HG03575 (cell line): ENCODE data around the gene MAN1C1.

Experiments
- ATAC-seq: cut with Tn5 transposase; IDR thresholded peaks from one replicate; pipeline ENCODE4 v1.9.1; 2021; ENCODE audit not compliant: unreplicated experiment, insufficient number of reproducible peaks, low FRiP score; ENCODE audit errors: extremely low read depth

The MAN1C1 gene

DNA sequence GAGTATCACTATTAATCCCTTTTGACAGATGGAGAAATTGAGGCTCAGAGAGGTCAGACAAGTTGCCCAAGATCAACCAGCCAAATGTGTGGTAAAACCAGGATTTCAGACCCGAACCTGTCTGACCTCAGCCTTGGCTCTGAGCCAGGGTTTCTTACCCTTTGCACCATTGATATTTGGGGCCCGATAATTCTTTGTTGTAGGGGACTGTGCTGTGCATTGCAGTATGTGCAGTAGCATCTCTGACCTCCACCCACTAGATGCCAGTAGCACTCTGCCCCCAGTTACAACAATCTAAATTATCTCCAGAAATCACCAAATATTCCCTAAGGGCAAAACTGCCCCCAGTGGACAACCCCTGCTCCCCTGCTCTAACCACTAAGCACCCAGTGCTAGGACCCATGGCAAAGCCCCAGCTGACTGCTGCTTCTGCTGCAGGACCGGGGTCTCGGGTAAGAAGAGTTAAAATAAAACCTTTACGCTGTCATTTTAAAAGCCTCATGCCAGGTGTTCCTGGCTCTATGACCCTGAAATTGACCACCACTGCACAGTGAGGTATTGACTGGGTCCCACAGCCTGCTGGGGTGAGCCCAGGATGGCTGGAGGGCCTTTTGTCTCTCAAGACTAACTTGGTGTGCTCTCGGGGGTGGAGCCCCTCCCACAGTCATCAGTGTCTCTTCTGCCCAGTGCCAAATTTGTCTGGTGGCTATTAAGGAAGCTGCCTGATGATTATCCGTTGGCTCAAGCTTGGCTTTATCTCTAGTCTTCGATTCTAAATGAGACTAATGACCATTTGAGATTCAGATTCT is 5.6 kb upstream of the MAN1C1 start:
- ATAC-seq = no peak

DNA sequence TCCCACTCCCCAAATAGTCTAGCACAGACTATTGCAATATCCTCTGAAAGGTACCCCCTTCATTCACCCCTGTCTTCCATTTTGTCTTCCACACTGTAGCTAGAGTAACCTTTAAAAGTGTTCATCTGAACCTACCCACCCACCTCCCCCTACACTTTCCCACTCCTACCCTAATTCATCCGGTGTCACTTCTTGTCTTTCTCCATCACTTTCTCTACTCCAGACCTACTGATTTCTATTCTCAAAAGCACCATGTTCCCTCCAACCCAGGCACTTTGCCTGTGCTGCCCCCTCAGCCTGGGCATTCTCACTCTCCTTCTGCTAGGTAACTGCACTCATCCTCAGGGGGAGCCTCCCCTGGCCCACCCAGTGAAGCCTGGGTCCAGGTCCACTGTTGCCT is 4.7 kb upstream of the MAN1C1 start:
- ATAC-seq = no peak

DNA sequence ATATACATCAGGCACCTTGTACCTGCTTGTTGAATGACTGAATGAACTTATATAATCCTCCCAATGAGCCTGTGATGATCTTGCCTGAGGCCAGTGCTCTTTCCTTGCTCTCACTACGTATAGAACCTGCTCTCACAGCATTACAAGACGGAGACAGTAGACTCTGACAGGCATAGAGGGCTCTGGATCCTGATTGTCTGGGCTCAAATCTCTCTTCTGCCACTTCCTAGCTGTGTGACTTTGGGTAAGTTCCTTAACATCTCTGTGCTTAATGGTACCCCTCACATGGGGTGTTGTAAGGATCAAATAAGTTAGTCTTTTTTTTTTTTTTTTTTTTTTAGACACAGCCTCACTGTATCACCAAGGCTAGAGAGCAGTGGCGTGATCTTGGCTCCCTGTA is 4.2 kb upstream of the MAN1C1 start:
- no peak for ATAC-seq

DNA sequence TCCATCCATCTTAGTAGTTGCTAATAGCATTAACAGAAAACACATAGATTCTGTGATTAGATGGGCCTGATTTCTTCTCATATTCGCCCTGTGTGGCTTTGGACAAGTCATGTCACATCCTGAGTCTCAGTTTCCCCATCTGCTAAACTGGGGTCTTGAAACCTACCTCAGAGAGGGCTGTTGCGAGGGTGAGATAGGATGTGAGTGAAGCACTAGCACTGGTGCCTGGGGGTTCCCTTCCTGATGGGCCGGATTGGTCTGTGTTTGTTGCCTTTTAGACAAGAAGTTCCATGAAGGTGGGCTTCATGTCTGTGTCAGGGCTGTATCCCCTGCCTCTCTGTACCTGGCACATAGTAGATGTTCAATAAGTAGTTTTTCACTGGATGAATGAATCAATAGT is 3.5 kb upstream of the MAN1C1 start:
- no peak for ATAC-seq

DNA sequence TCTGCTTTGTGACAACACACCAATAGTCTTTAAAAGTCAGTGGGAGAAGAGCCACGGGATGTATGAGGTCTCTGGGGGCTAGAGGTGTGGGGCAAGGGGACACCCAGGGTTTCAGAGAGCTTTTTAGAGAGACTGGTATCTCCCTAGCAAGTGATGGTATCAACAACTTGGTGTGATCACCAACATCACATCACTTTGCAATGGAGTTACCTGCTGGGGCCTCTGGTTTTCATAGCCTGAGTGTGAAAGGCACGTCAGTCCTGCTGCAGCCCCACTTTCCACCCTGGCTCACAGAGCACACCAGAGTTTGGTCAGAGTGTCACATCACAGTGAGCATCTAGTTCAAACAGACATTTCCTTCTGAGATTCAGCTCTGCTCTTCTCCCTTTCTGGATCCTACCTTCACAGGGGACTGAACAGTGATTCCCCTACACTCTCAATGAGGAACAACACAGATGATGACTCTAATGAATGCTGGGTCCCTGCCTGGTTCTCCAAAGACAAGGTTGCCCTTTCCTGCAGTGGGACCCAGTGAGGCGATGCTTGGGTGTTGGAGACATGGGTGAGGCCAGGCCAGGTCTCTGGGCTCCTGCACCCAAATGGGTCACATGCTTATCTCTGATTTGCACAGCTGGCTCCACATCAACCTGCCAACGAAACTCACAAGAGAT is 2.0 kb upstream of the MAN1C1 start:
- no peak for ATAC-seq

DNA sequence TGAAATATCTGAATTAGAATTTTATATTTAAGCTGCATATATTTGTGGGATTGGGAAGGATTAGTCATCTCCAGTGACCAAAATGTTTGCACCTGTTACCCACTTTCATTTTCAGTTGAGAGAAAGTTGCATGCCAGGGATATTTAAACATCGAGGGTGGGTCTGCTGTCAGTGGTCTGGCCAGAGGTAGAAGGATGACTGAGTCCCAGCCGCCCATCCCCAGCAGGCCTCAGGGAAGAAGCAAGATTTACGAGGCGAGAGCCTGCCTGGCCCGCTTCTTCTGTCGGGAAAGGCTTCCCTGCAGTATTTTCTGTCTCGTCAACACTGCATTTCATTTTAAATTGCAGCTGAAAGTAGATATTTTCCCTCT is 1.4 kb upstream of the MAN1C1 start:
- no peak for ATAC-seq

DNA sequence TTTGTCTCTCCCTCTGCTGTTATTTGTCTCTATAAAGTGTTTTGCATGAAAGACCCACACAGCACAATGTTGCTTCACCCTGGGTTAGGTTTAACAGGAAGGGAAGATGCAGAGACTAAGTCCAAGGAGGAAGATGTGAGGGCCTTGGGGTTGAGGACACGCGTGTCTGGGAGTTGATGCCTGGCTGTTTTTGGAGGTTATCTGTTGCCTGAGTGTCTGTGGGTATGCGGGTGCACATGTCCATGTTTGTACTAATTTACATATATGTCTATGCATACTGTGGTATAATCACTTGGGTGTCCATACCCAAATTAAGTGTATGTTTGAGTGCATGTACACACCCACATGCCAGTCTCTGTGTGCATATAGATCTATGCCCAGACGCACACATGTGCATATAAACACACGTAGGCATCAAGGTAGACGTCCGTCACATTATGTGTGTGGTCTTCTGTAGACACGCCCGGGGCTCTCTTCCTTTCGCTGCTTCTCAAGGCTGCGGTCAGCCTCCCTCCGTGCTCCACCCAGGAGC is 962 bp upstream of the MAN1C1 start:
- ATAC-seq = no peak

DNA sequence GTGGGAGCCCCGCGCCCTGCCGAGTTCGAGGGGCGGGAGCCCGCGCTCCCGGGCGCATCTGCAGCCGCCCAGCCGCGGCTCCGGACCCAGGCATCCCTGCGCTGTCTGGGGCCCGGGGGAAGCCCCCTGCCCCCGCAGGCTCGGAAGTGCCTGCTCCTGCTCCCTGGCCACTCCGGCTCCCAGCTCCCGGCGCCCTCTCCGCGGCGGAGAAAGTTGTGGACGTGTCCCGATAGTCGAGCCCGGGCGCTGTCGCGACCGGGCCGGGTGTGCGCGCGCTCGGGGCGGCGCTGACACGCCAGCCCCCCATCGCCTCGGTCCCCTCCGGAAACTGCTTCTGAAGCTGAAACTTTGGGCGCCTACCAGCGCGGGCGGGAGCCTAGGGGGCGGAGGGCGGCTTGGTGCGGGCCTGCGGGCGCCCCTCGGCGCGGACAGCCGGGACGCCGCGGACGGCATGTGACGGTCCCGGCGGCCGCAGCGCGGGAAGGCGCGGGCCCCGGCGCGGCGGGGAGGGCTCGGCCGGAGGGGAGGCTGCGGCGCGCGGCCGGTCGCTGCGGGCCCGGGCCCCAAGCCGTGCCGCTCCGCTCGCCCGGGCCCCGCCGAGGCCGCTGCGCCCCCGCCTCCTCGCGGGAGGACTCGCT is 515 bp downstream of the MAN1C1 start:
- no peak for ATAC-seq

DNA sequence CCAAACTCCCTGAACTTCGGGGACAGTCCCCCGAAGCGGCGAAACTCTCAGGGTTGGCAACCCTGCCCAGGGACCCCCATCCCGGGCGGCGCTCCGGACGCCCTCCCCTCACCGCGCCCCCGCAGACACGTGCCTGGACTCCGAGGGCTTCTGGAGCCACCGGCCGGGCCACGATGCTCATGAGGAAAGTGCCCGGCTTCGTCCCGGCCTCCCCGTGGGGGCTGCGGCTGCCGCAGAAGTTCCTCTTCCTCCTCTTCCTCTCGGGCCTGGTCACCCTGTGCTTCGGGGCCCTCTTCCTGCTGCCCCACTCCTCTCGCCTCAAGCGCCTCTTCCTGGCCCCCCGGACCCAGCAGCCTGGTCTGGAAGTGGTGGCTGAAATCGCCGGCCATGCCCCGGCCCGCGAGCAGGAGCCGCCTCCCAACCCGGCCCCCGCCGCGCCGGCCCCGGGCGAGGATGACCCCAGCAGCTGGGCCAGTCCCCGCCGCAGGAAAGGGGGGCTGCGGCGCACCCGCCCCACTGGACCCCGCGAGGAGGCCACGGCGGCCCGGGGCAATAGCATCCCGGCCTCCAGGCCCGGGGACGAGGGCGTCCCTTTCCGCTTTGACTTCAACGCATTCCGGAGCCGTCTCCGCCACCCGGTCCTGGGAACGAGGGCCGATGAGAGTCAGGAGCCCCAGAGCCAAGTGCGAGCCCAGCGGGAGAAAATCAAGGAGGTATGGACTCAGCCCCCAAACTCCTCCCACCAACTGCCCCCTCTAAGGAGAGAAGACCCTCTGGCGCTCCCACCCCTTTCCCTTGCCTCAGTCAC is 1.2 kb downstream of the MAN1C1 start:
- ATAC-seq = no peak

DNA sequence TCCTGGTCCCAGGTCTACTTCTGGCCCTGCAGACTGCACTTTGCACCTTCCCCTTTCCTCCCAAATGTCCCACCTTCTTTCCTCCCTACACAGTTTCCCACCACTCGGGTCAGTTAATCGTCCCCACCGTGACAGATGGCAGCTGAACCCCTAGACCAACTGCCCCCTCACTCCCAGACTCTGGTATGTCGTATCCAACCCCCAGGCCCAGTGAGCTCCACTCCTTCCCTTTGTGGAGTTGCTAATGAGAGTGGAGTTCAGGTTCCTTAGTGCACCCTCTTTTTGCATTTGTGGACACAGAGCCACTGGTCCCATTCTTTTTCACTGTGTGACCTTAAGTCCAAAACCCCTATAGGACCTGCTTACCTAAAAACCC is 1.8 kb downstream of the MAN1C1 start:
- no peak for ATAC-seq

DNA sequence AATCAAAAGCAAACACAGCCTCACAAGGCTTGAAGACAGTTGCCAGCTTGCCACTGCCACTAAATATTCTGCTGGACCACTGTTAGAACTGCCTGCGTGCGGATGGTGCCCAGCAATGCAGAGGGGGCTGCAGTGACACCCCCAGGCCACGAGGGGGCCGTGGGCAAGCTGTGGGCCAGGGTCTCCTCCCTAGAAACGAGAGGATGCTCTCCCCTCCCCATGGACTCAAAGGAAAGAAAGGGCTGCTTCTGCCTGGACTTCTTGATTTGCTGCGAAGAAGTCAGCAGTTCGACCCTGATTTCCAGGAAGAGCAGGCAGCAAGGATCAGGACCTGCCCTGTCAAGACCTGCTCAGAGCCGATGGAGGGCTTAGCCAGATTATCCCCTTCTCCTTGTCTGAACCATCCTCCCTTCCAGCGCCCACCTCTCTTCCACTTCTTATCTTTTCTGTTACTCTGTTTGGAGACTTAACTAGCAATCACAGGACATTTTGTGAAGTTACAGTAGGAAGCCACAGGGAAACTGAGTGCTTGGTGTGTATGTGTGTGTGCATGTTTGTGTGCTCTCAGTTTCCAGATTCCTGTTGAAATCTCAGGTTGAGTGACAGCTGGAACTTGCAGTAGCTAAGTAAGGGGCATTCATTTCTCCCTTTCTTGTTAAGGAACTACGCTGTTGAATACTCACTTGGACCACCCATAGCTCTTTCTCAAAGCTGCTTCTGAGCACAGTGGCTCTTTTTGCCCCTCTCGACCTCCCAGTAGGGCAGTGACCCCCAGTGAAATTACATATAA is 2.7 kb downstream of the MAN1C1 start:
- ATAC-seq = no peak

DNA sequence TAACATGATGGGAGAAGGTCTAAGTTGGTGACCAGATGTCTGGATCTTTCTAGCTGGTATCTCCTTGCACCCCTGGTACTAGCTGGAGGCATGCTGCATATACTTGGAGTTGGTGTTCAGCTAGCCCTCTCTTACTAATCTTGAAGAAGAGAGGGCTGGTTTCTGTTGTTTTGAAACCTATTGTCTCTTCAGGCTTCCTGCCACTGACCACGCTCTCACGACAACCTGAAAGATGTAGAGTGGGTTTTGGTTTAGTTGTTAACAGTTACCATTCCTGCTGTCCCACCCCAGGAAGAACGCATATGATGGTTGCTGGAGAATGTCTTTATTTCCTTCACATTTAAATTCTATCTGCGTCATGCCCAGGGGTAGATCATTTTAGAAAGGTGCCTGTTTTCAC is 3.6 kb downstream of the MAN1C1 start:
- ATAC-seq = no peak

DNA sequence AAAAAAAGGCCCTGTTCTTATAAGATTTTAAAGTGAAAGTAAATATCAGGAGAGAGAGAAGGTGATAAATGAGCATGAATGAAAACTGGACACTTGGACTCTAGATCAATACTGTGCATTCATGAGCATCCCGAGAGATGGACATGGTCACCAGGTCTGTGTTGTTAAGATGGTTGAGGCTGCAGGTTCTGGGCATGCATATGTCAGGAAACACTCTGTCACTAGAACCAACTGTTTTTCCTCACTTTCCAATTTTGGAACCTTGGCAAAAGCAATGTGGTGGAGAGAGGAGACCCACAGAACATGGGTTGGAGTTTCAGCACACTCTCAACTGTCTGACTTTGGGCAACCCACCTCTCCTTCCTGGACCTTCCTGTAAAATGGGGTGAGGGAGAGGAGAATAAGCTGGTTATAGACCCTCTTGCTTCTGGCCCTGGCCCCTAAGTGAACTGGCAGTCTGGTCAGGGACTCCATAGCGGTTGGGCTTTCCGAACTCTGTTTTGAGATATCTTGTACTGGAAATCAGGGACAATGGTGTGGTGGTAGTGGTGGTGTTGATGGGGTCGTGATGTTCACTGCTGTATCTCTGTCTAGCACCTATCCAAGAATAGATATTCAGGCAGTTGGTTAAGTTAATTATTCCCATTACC is 4.2 kb downstream of the MAN1C1 start:
- ATAC-seq = no peak

DNA sequence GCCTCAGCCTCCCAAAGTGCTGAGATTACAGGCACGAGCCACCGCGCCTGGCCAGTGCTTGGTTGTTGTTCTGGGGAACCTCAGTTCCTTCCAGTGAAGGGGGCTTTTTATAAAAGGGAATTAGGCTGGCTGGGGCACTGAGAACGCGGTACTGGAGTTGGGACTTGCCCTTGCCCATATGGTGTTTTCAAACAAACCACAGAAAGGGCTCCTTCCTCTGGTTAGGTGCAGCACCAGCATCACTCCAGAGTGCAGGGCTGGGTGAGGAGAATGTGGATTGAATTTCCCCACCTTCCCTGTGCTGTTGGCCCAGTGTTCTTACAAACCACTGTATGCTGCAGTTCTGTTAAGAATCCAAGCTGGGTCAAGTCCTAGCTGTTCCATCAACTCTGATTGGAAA is 5.3 kb downstream of the MAN1C1 start:
- no peak for ATAC-seq

DNA sequence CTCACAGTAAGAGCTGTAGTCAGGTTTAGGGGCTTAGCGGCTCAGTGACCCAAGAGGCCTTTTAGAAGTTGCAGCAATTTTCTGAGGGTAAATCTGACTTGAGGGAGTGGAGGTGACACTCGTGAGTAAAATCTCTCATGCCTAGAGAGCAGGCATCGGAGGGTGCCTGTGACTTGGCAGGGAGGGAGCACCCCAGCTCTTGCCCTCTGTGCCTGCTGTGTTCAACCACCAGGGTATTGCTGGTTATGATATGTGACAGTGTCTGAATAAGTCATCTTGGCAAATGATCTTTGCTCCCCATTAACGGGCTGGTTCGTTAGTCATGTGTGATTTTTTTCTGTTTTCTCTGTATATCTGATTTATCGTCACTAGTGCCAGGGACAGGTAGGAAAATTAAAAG is 5.9 kb downstream of the MAN1C1 start:
- no peak for ATAC-seq

DNA sequence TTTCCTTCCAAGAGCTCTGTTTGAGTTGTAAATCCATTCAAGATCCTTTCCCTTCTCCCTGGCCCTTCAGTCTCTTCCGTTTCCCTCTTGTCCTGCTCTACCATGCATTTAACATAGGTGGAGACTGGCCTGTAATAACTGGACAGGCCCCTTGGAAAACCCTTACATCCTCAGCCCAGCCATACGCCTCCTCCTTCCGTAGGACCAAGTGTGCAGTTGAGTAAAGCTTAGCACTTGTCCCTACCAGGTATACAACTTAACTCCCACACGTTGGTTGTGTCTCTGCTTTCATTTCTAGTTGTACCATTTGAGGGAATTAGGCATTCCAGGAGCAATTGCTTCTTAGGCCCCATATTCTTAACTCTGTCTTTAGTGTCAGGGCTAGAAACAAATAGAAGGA is 6.4 kb downstream of the MAN1C1 start:
- ATAC-seq = no peak

DNA sequence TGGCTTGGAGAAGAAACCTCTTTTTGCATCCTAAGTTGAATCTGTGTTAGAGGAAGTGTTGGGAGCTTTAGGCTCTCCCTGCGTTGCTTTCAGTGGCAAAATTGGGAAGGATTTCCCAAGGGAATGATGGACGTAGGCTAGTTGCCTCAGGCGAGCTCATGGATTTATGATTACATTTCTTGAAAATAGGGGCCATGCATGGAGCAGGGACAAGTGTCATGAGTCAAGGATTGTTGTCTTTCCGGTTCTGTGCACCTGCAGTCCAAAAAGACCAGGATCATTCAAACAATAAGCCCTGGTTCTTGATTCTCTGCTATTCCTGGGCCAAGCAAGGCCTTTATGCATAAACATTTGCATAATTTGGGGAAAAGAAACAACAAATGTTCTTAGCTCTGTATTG is 7.1 kb downstream of the MAN1C1 start:
- no peak for ATAC-seq

DNA sequence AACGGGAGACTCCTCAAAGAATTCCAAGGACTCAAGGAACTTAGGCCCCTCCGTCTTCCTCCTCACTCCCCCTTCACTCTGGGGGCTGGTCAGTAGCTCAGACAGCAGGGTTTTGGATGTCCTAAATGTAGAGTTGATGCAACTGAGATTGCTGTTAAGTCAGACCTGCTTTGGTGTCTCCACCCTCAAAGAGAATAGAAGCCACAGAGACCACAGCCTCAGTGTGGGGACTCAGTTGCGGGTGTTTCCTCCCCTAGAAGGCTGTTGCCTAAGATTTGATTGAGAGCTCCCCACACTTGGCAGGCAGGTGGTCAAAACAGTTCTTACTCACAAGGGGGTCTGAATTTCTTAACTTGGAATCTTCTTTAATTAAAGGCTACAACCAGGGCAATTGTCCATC is 7.6 kb downstream of the MAN1C1 start:
- ATAC-seq = no peak
